ENCODE results near the gene KLHL8. TPM values are rescaled to one million over a fixed set of nuclear protein-coding genes. Genes with fewer than 3 reads are reported as not detected.

Gene KLHL8
- total and polyA plus RNA-seq, 3 experiments from 2014 or later: 9.9 to 15.8 (median 15.6) TPM

GRCh38 chr4:87209696-87210095 is 10.7 kb downstream of the KLHL8 start:
- Mint-ChIP-seq H3K27ac (peak overlapping the region in 1 of 8 donors; percentile 8), H3K9me3 (no peaks in the 10 kb centered on the region), H3K36me3 (peaks cover 2 to 10% (median 8%) of the 10 kb centered on the region in 3 donors), H3K27me3 (no peaks in the 10 kb centered on the region), H3K4me1 (peaks cover 7 to 22% (median 14%) of the 10 kb centered on the region in 3 donors), H3K4me3 (no peak overlapping the region)
- Histone ChIP-seq H3K36me3 (ENCODE audit: insufficient read depth, low read length) (no peaks in the 10 kb centered on the region), H3K27ac (ENCODE audit: low read depth, low read length) (no peak overlapping the region), H3K9me3 (ENCODE audit: low read length) (no peaks in the 10 kb centered on the region), H3K27me3 (ENCODE audit: insufficient read depth, low read length, poor library complexity, severe bottlenecking) (no peaks in the 10 kb centered on the region), H3K4me1 (ENCODE audit: insufficient read depth, low read length) (no peaks in the 10 kb centered on the region), H3K4me3 (ENCODE audit: low read length) (no peak overlapping the region)
- DNase-seq: peak in 1 of 5 donors; percentile 36
- POLR2A ChIA-PET: no interaction called here
- CTCF ChIA-PET: no interaction called here

- H3K27ac Mint-ChIP-seq: no peak overlapping the region
- DNase-seq: no peak
- CTCF ChIA-PET: no interaction called here
These were observed 11.2 kb downstream of the KLHL8 start for GRCh38 chr4:87209182-87209581.

GRCh38 chr4:87204559-87204958 is 15.9 kb downstream of the KLHL8 start:
- POLR2A ChIA-PET: interaction anchor here (0.6 kb wide), 1 partner anchor 563 kb away, joined by 9 read pairs; no protein-coding TSS in a partner anchor

More at GRCh38 chr4:87209182-87209581, 11.2 kb downstream of the KLHL8 start:
- peaks cover 11 to 26% (median 14%) of the 10 kb centered on the region in 3 donors for H3K4me1 Mint-ChIP-seq
- POLR2A ChIA-PET: no interaction called here
- Histone ChIP-seq H3K27ac (ENCODE audit: low read depth, low read length) (no peak overlapping the region), H3K4me1 (ENCODE audit: insufficient read depth, low read length) (no peaks in the 10 kb centered on the region), H3K36me3 (ENCODE audit: insufficient read depth, low read length) (no peaks in the 10 kb centered on the region), H3K9me3 (ENCODE audit: low read length) (no peaks in the 10 kb centered on the region), H3K4me3 (ENCODE audit: low read length) (no peak overlapping the region), H3K27me3 (ENCODE audit: insufficient read depth, low read length, poor library complexity, severe bottlenecking) (no peaks in the 10 kb centered on the region)
- H3K27me3 Mint-ChIP-seq: no peaks in the 10 kb centered on the region
- H3K4me3 Mint-ChIP-seq: no peak overlapping the region
- peaks cover 2 to 15% (median 10%) of the 10 kb centered on the region in 3 donors for H3K36me3 Mint-ChIP-seq
- H3K9me3 Mint-ChIP-seq: no peaks in the 10 kb centered on the region

GRCh38 chr4:87196927-87197326 is 23.5 kb downstream of the KLHL8 start:
- no peak overlapping the region for H3K27ac Mint-ChIP-seq
- Histone ChIP-seq H3K27me3 (ENCODE audit: insufficient read depth, low read length, poor library complexity, severe bottlenecking) (no peaks in the 10 kb centered on the region), H3K36me3 (ENCODE audit: insufficient read depth, low read length) (no peaks in the 10 kb centered on the region), H3K27ac (ENCODE audit: low read depth, low read length) (no peak overlapping the region), H3K9me3 (ENCODE audit: low read length) (no peaks in the 10 kb centered on the region), H3K4me1 (ENCODE audit: insufficient read depth, low read length) (no peaks in the 10 kb centered on the region), H3K4me3 (ENCODE audit: low read length) (no peak overlapping the region)
- peaks cover 0 to 2% (median 0%) of the 10 kb centered on the region in 5 donors for H3K9me3 Mint-ChIP-seq
- peaks cover 24 to 42% (median 41%) of the 10 kb centered on the region in 3 donors for H3K4me1 Mint-ChIP-seq
- no peak overlapping the region for H3K4me3 Mint-ChIP-seq
- H3K36me3 Mint-ChIP-seq: peaks cover 3 to 5% (median 3%) of the 10 kb centered on the region in 3 donors
- CTCF ChIA-PET: no interaction called here
- no peaks in the 10 kb centered on the region for H3K27me3 Mint-ChIP-seq
- DNase-seq: no peak
- POLR2A ChIA-PET: no interaction called here

More at GRCh38 chr4:87204559-87204958, 15.9 kb downstream of the KLHL8 start:
- H3K36me3 Mint-ChIP-seq: peaks cover 6 to 34% (median 10%) of the 10 kb centered on the region in 3 donors
- Histone ChIP-seq H3K36me3 (ENCODE audit: insufficient read depth, low read length) (no peaks in the 10 kb centered on the region), H3K27me3 (ENCODE audit: insufficient read depth, low read length, poor library complexity, severe bottlenecking) (no peaks in the 10 kb centered on the region), H3K4me1 (ENCODE audit: insufficient read depth, low read length) (no peaks in the 10 kb centered on the region), H3K9me3 (ENCODE audit: low read length) (peaks cover 3% of the 10 kb centered on the region), H3K4me3 (ENCODE audit: low read length) (no peak overlapping the region), H3K27ac (ENCODE audit: low read depth, low read length) (no peak overlapping the region)
- H3K27me3 Mint-ChIP-seq: no peaks in the 10 kb centered on the region
- no peak overlapping the region for H3K4me3 Mint-ChIP-seq
- H3K4me1 Mint-ChIP-seq: peaks cover 17 to 28% (median 22%) of the 10 kb centered on the region in 3 donors
- CTCF ChIA-PET: no interaction called here
- peaks cover 3 to 16% (median 8%) of the 10 kb centered on the region in 5 donors for H3K9me3 Mint-ChIP-seq
- DNase-seq: no peak
- H3K27ac Mint-ChIP-seq: no peak overlapping the region

GRCh38 chr4:87196146-87196545 is 24.3 kb downstream of the KLHL8 start:
- Histone ChIP-seq H3K36me3 (ENCODE audit: insufficient read depth, low read length) (no peaks in the 10 kb centered on the region), H3K27ac (ENCODE audit: low read depth, low read length) (no peak overlapping the region), H3K4me1 (ENCODE audit: insufficient read depth, low read length) (no peaks in the 10 kb centered on the region), H3K27me3 (ENCODE audit: insufficient read depth, low read length, poor library complexity, severe bottlenecking) (no peaks in the 10 kb centered on the region), H3K4me3 (ENCODE audit: low read length) (no peak overlapping the region), H3K9me3 (ENCODE audit: low read length) (no peaks in the 10 kb centered on the region)
- H3K27me3 Mint-ChIP-seq: no peaks in the 10 kb centered on the region
- POLR2A ChIA-PET: no interaction called here
- H3K4me3 Mint-ChIP-seq: no peak overlapping the region
- no peak overlapping the region for H3K27ac Mint-ChIP-seq
- no peak for DNase-seq
- H3K4me1 Mint-ChIP-seq: peaks cover 19 to 38% (median 37%) of the 10 kb centered on the region in 3 donors
- CTCF ChIA-PET: no interaction called here
- H3K36me3 Mint-ChIP-seq: peaks cover 2 to 4% (median 4%) of the 10 kb centered on the region in 3 donors
- no peaks in the 10 kb centered on the region for H3K9me3 Mint-ChIP-seq

GRCh38 chr4:87193958-87194675 is 26.3 kb downstream of the KLHL8 start:
- H3K27ac Mint-ChIP-seq: no peak overlapping the region
- POLR2A ChIA-PET: no interaction called here
- no peak for DNase-seq
- H3K4me1 Mint-ChIP-seq: peaks cover 12 to 27% (median 26%) of the 10 kb centered on the region in 3 donors
- H3K4me3 ChIP-seq (ENCODE audit: low read length): no peak overlapping the region
- no peaks in the 10 kb centered on the region for H3K9me3 ChIP-seq (ENCODE audit: low read length)
- no peaks in the 10 kb centered on the region for H3K36me3 ChIP-seq (ENCODE audit: insufficient read depth, low read length)
- no peaks in the 10 kb centered on the region for H3K9me3 Mint-ChIP-seq
- no peak overlapping the region for H3K27ac ChIP-seq (ENCODE audit: low read depth, low read length)
- H3K4me3 Mint-ChIP-seq: no peak overlapping the region
- H3K27me3 ChIP-seq (ENCODE audit: insufficient read depth, low read length, poor library complexity, severe bottlenecking): no peaks in the 10 kb centered on the region
- H3K27me3 Mint-ChIP-seq: no peaks in the 10 kb centered on the region
- H3K36me3 Mint-ChIP-seq: peaks cover 0 to 4% (median 3%) of the 10 kb centered on the region in 3 donors
- CTCF ChIA-PET: no interaction called here
- H3K4me1 ChIP-seq (ENCODE audit: insufficient read depth, low read length): no peaks in the 10 kb centered on the region

- ChIA-PET CTCF (no interaction called here), POLR2A (no interaction called here)
- H3K27me3 Mint-ChIP-seq: no peaks in the 10 kb centered on the region
- no peaks in the 10 kb centered on the region for H3K9me3 ChIP-seq (ENCODE audit: low read length)
- no peaks in the 10 kb centered on the region for H3K36me3 ChIP-seq (ENCODE audit: insufficient read depth, low read length)
- H3K4me1 Mint-ChIP-seq: peaks cover 9 to 14% (median 14%) of the 10 kb centered on the region in 3 donors
- H3K27me3 ChIP-seq (ENCODE audit: insufficient read depth, low read length, poor library complexity, severe bottlenecking): no peaks in the 10 kb centered on the region
- no peak overlapping the region for H3K4me3 Mint-ChIP-seq
- H3K9me3 Mint-ChIP-seq: no peaks in the 10 kb centered on the region
- no peak overlapping the region for H3K4me3 ChIP-seq (ENCODE audit: low read length)
- no peaks in the 10 kb centered on the region for H3K4me1 ChIP-seq (ENCODE audit: insufficient read depth, low read length)
- DNase-seq: no peak
- H3K36me3 Mint-ChIP-seq: peaks cover 3 to 4% (median 3%) of the 10 kb centered on the region in 3 donors
- H3K27ac Mint-ChIP-seq: no peak overlapping the region
- H3K27ac ChIP-seq (ENCODE audit: low read depth, low read length): no peak overlapping the region
These were observed 28.1 kb downstream of the KLHL8 start for GRCh38 chr4:87192145-87192919.

GRCh38 chr4:87188932-87189331 is 31.5 kb downstream of the KLHL8 start:
- Mint-ChIP-seq H3K27ac (no peak overlapping the region), H3K27me3 (no peaks in the 10 kb centered on the region), H3K9me3 (no peaks in the 10 kb centered on the region), H3K4me1 (peaks cover 0 to 5% (median 0%) of the 10 kb centered on the region in 3 donors), H3K4me3 (no peak overlapping the region), H3K36me3 (peaks cover 0 to 4% (median 3%) of the 10 kb centered on the region in 3 donors)
- H3K27ac ChIP-seq (ENCODE audit: low read depth, low read length): no peak overlapping the region
- no peaks in the 10 kb centered on the region for H3K9me3 ChIP-seq (ENCODE audit: low read length)
- no peak for DNase-seq
- H3K36me3 ChIP-seq (ENCODE audit: insufficient read depth, low read length): no peaks in the 10 kb centered on the region
- H3K4me1 ChIP-seq (ENCODE audit: insufficient read depth, low read length): no peaks in the 10 kb centered on the region
- H3K4me3 ChIP-seq (ENCODE audit: low read length): no peak overlapping the region
- ChIA-PET CTCF (interaction anchor here (0.6 kb wide), 1 partner anchor 202 kb away, joined by 3 read pairs; the partner anchor contains the start of gene HSD17B11), POLR2A (no interaction called here)
- H3K27me3 ChIP-seq (ENCODE audit: insufficient read depth, low read length, poor library complexity, severe bottlenecking): no peaks in the 10 kb centered on the region
